Embryonic facial prominence (tissue), 1 donor: ENCODE results near the gene SPI1.

Source experiments
- DNase-seq: peaks from one replicate; pipeline ENCODE4 v3.0.0-alpha.2; 2016; ENCODE audit errors: extremely low spot score

SPI1 gene

GRCh38 chr11:47357985-47358730 lies 20.2 kb downstream of the SPI1 start:
- no peak for DNase-seq

GRCh38 chr11:47356998-47357329 lies 21.4 kb downstream of the SPI1 start:
- DNase-seq, result no peak

- DNase-seq, result no peak
These were observed 22.0 kb downstream of the SPI1 start for GRCh38 chr11:47356129-47356997.

- peak; percentile 41 for DNase-seq
These were observed 22.8 kb downstream of the SPI1 start for GRCh38 chr11:47355283-47356128.

GRCh38 chr11:47354913-47355282 lies 23.4 kb downstream of the SPI1 start:
- DNase-seq, result no peak

- no peak for DNase-seq
These were observed 24.2 kb downstream of the SPI1 start for GRCh38 chr11:47353978-47354774.

- no peak for DNase-seq
These were observed 25.8 kb downstream of the SPI1 start, which contains the start of gene MYBPC3 for GRCh38 chr11:47352556-47352955. Gene MYBPC3 (minus strand): TSS chr11:47352702. CDS start chr11:47352647, 55 bp downstream.

- no peak for DNase-seq
These were observed 26.9 kb downstream of the SPI1 start for GRCh38 chr11:47351156-47352126.

- no peak for DNase-seq
These were observed 28.0 kb downstream of the SPI1 start for GRCh38 chr11:47350315-47350714.

GRCh38 chr11:47349521-47350095 lies 28.7 kb downstream of the SPI1 start:
- DNase-seq, result no peak

- no peak for DNase-seq
These were observed 29.5 kb downstream of the SPI1 start for GRCh38 chr11:47348859-47349258.

- DNase-seq, result no peak
These were observed 30.1 kb downstream of the SPI1 start for GRCh38 chr11:47348131-47348802.

- DNase-seq, result no peak
These were observed 31.2 kb downstream of the SPI1 start for GRCh38 chr11:47347137-47347536.

GRCh38 chr11:47345890-47346563 lies 32.3 kb downstream of the SPI1 start:
- DNase-seq, result no peak

- DNase-seq, result no peak
These were observed 35.5 kb downstream of the SPI1 start for GRCh38 chr11:47342854-47343253.

GRCh38 chr11:47342036-47342803 lies 36.1 kb downstream of the SPI1 start:
- DNase-seq, result no peak

GRCh38 chr11:47340980-47341775 lies 37.2 kb downstream of the SPI1 start:
- DNase-seq, result no peak
